ENCODE measurements around the gene CSGALNACT2.
"Not testable (repeated sequence)": the region's sequence is repeated elsewhere in the genome, so short reads cannot be mapped to it uniquely, and the experiment has no call there.

CSGALNACT2 gene

DNA sequence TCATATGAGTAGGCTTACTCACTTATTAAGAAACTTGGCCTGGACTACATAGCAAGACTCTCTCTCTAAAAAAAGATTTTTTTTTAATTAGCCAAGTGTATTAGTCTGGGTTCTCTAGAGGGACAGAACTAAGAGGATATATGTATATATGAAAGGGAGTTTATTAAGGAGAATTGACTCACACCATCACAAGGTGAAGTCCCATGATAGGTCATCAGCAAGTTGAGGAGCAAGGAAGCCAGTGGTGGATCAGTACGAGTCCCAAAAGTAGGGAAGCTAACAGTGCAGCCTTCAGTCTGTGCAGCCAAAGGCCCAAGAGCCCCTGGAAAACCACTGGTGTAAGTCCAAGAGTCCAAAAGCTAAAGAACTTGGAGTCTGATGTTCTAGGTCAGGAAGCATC, 7.7 kb downstream of the CSGALNACT2 start:
- not testable (repeated sequence) for DNase-seq

DNA sequence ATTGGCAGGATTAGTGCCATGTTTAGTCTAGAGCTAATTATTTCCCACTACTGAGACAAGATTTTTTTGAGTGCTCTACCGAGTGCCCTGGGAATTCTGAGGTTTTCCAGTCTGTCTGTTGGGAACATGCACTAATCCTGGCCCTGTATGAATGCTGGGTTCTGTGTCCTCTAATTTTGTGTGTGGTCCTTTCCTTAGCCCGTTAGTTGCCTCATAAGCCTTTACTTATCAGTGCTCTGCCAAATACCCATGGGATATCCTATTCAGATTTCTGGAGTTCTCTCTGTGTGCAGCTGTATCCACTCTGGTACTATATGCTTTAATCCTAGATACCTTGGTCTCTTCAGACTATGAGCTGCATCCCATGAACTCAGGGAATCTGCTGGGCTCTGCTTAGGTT, 13.1 kb downstream of the CSGALNACT2 start:
- no peak for DNase-seq

DNA sequence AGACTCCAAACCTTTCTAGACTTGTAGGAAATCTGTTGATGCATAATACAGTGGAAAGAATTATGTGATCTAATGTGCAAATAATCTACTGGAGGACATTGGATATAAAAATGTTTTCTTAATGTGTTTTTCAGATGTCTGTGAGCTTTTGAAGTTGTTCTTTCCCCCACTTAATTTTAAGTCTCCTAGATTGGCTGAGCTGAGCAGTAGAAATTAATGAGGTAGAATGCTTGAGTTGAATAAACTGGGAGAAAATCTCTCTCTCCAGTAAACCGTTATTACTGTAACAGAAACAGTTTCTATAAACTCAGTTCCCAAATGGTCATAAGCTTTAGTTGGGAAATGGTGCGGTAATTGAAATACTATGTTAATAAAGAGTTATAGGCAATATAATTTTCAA, 15.7 kb downstream of the CSGALNACT2 start:
- DNase-seq: no peak

DNA sequence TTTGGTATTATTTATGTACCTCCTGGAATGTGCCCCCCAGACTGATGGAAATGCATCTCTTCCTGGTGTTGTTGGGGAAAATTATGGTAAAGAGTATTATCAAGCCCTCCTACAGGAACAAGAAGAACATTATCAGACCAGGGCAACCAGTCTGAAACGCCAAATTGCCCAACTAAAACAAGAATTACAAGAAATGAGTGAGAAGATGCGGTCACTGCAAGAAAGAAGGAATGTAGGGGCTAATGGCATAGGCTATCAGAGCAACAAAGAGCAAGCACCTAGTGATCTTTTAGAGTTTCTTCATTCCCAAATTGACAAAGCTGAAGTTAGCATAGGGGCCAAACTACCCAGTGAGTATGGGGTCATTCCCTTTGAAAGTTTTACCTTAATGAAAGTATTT, 17.0 kb downstream of the CSGALNACT2 start:
- DNase-seq: no peak

DNA sequence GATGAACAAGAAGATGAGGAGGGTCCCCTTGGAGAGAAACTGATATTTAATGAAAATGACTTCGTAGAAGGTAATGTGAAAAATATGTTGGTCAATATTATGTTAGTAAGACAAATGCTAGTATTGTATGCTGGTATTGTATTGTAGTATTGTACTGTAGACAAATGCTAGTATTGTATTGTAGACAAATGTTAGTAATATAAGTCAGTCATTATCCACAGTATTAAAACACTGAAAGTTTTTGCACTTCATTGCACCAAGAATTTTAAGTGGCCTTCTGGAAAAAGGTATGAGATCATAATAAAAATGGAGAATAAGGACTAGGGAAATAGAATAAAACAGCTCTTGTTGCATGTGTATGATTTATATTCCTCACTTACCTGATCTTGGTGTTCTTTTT, 17.5 kb downstream of the CSGALNACT2 start:
- no peak for DNase-seq

DNA sequence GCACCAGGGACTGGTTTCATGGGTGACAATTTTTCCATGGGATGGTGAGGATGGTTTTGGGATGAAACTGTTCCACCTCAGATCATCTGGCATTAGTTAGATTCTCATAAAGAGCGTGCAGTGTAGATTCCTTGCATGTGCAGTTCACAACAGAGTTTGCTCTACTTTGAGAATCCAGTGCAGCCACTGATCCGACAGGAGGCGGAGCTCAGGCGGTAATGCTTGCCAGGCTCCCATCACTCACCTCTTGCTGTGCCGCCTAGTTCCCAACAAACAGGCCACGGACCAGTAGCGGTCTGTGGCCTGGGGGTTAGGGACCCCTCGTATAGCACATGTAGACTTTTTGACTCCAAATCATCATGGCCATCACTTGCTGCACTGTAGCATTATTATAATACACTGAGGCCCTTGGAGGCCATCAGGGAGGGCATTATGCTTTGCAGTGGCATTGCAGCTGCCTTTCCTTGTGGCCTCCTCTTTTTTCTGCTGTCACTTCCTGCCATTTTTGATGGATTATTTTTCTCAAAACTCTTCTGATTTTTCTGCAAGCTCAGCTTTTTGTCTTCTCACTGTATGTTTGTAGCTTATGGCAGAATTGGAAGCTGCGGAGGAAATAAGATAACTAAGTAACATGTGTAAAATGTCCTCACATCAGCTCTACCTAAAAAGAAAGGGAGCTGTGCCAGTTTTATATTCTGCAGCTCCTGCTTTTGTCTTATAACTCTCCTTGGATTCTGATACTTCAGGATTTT, 18.5 kb downstream of the CSGALNACT2 start:
- DNase-seq: no peak

DNA sequence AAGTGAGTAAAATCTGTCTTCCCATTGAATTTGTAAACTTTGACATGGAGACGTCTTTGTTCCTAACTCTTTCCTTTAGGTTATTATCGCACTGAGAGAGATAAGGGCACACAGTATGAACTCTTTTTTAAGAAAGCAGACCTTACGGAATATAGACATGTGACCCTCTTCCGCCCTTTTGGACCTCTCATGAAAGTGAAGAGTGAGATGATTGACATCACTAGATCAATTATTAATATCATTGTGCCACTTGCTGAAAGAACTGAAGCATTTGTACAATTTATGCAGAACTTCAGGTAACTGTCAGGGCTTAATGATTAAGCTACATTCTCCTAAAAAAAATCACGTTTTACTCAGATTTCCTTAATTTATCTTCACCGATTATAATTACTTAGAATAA, 20.4 kb downstream of the CSGALNACT2 start:
- DNase-seq: no peak

DNA sequence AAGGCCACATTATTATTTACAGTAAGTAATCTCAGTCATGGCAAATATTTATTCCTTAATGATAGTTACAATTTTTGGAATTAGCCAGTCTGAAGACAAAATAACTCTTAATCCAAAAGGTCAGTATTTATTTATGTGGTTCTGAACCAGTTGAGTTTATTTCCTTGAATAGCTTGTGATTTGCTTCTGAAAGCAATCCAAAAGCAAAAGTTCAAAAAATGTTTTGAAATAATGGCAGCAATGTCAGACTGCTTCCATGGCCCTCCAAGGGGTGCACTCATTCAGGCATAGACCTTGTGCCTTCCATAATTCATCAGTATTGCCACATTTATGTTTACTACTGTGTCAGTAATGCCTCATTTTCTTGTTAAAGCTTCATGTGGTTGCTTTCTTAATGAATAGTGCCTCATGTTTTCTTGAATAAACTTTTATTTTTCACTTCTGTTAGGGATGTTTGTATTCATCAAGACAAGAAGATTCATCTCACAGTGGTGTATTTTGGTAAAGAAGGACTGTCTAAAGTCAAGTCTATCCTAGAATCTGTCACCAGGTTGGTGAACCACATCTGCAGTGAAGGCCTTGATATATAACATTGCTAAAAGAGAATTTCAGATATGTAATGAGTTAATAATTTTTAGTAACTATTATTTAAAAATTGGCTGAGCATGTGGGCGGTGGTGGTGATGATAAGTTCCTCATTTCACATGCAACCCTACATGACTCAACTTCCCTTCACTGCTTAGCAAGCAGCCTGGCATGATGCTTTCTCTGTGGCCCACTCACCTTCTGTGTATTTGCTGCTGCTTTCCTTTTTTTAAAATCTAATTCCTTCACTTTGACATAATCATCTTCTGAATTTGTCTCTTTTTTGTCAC, 22.0 kb downstream of the CSGALNACT2 start:
- no peak for DNase-seq

DNA sequence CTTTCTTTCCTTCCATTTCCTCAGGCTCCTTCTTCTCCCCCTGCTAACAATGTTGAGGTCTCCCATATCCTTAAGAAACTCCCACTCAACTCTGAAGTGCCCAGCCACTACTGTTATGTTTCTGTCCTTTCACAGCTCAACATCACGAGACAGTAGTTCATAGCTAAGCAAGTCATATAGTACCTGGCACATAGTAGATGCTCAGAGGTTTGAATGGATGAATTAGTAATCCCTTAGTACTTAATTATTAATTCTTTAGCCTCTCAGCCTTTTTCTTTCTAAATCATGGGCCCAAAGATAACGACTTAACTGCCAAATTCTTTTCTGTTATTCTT, 22.6 kb downstream of the CSGALNACT2 start:
- DNase-seq: no peak

DNA sequence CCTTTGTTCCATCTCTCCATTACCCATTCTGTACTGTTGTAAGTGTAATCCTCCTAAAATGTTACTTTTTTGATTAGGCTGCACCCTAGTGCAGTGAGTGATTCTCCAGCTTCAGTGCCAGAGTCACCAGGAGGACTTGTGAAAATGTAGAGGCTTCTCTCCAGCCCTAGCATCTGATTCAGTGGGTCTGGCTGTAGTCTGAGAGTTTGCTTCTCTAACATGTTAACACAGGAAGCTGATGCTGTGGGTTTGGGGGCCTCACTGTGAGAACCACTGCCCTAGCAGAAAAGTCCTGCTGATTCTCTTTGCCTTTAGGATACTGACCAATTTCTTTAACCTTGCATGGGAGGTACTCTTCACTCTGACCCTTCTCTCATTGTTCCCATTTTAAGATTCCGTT, 24.4 kb downstream of the CSGALNACT2 start:
- DNase-seq: no peak

DNA sequence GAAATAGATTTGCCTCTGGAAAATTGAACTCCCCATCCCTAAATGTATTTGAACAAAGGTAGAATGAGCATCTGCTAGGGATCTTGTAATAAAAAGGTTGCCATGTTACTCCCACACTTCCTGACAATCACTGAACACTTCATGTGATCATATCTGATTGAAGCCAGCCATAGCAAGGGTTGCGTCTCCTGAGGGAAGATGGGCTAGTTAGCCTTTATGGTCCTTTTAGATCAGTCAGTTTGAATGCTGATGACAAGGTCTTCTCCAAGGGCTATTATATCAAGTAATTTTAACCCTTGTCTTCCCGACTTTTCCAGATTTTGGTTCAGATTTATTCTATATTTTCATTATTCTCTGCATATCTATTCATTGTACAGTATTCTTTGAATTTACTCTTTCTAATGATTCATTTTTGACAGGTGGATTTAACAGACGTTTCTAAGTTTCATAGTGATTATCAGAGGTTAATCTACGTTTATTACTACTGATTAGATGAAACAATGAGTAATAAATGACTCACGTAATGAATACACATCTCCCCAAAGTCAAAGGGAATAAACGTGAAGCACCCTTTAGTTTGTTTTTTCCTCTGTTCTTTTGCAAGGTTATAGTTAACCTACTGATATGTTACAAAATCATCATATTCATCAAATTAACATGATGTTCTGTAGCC, 28.1 kb downstream of the CSGALNACT2 start:
- DNase-seq: no peak

DNA sequence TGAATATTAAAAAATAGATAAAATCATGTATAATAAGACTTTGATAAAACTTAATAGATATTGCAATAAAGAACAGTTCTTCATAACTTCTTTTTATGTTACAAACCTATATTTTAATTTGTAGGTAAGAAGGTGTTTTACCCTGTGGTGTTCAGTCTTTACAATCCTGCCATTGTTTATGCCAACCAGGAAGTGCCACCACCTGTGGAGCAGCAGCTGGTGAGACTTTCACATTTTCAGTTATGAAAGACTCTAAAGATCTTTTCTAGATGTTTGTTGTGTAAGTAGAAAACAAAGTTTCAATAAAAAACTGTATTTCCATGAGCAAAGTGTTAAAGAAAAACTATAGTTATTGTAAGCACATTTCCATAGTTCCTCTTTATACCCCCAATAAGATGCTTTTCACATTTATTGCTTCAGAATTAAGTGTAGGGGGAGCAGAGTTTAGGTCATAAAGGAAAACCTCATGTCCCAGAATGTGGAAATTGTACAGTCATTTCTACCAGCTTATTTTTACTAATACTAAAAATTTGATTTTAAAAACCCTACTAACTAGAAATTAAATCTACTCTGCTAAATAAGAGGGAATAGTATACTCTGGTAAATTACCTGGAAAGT, 28.7 kb downstream of the CSGALNACT2 start:
- no peak for DNase-seq

DNA sequence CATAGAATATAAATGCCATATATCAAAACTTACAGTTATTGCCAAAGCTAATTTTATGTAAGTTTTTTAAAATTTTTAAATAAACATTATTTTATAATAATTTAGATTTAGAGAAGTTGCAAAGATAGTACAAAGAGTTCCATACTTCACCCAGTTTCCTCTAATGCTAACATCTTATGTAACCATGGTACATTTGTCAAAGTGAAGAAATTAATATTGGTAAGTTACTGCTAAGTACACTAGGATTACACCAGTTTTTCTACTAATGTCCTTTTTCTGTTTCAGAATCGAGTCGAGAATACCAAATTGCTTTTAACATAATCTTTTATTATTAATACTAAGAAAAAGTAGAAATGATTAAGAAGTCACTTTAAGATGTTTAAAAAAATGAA, 29.2 kb downstream of the CSGALNACT2 start:
- no peak for DNase-seq

DNA sequence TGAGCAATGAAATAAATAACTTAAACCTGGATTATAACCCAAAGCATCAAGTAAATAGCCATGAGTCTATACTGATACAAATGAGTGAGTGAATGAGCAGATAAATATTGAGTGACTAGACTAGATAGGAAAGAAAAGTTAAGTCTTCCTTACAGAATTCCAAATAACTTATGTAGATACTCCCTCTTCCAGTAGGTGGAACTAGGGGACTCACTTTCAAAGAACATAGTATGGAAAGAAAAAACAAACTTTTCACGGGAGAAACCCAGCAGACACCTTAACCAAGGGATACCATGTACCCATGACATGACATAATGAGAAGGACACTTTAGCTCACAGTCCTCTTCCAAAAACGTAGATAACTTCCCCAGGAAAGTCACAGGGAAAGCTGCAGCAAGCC, 32.2 kb downstream of the CSGALNACT2 start:
- DNase-seq: no peak

DNA sequence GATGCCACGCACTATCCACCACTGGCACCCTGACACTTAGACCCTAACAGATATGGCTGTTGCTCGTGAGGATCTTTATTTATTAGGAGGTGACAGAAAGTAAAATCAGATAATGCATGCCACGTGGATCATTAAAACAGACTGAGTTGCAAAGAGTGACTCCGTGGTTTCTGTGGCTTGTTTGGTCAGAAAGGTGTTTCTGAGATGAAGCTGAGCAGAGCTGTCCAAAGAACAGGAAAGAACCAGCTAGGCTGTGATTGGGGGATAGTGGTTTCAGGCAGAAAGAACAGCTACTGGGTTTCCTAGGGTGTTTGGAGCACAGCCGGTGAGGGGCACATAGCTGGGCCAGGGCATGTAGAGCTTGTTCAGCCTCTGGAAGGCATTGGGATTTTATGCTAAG, 34.4 kb downstream of the CSGALNACT2 start:
- no peak for DNase-seq

DNA sequence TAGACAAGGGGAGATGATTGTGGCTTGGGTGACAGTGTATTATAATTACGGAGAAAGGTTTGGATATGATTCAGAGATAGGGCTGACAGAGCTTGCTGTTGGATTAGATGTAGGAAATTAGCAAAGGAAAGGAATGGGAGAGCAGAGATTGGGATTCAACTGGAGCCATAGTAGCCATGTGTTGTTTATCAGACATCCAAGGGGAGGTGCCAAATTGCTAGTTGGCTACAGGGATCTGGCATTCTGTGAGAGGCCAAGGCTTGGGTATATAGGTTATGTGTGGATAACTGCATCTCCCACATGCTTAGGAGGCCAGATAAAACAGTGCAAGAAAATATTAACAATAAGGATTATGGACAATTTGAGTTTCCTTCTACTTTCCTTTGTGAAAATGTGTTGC, 34.9 kb downstream of the CSGALNACT2 start:
- DNase-seq: no peak

DNA sequence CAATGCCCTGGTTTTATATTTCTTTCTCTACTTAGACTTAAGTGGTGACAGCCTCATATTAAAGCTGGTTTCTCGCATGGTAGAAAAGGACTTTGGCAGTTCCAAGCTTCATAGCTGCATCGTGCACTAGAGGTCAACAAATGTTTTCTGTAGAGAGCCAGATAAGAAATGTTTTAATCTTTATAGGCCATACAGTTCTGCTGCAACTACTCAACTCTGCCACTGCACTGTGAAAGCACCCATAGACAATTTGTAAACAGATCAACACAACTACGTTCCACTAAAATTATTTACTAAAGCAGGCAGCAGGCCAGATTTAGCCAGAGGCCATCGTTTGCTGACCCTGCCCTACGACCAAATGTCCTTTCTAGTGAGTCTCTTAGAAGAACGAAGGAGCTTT, 36.7 kb downstream of the CSGALNACT2 start:
- no peak for DNase-seq

DNA sequence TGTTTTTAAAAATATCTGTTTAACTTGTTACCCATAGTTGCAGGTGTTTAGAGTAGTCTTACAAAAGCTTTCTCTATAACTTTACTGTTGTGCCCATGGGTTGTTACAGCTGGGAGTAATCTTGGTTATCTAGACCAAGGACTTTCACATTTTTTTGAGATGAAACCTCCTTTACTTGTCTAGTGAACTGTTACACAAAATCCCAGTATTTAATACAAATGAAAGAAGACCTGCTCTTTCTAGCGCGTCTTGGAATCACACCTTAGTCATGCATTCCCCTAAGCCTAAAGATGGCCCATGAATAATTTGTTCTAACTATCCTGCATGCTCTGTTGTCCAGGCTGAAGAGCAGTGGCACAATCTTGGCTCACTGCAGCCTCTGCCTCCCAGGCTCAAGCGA, 38.0 kb downstream of the CSGALNACT2 start:
- no peak for DNase-seq

DNA sequence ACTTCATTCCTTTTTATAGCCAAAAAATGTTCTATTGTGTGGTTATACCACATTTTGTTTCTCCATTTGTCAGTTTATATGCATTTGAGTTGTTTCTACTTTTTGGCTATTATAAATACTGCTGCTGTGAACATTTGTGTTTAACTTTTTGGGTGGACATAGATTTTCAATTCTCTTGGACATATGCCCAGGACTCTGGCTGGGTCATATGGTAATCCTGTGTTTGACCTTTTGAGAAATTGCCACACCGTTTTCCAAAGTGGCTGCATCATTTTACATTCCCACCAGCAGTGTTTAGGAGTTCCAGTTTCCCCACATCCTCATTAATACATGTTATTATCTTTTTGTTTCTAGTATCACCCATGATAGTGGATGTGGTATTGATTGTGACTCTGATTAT, 39.4 kb downstream of the CSGALNACT2 start:
- no peak for DNase-seq

DNA sequence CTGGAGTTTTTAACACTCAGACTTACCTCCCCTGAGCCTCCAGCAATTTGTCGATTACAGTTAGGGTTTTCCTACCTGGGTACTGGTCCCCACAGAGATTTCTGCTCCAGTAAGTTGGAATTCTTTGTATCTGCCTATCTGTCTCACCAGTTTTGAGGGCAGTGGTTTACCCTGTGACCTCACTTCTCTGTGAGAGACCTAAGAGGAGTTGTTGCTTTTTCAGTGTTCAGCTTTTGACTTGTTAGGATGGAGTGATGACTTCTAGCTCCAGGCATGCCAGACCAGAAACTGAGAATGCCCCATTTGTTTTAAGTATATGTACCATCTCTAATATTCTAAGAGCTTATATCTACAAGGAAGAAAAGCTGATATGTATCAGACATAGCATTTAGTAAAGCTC, 42.9 kb downstream of the CSGALNACT2 start:
- no peak for DNase-seq

DNA sequence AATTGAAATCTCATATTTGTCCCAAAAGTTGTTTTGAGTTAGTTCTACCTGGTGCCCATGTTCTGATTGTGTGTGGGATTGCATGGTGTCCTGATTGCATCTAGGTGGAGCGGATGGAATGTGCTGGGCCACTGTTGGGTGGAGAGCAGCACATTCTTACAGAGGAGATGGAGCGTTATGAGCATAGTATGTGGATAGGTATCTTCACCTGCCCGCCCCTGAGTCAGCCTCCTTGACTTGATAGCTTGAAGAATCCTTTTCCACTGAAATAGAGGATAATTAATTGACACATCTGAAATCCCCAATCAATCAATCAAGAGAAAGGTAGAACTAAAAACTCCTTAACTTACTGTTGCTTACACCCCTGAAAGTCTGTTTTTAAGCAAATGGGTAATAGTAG, 45.5 kb downstream of the CSGALNACT2 start:
- DNase-seq: not testable (repeated sequence)

DNA sequence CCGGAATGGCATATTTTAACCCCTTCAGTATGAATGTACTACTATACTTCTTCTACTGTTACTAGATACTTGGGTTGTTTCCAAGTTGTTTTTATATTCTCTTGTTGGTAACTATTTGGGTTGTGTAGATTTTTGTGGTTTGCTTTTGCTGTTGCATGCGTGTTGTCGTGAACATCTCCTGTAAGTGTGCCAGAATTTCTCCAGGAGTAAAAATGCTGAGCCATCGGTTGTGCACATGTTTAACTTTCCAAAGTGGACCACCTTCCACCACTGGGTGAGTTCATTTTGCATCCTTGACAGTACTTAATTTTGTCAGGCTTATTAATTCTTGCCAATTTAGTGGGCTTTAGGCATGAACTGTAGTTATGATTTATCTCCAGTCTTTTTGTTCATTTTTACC, 47.9 kb downstream of the CSGALNACT2 start:
- no peak for DNase-seq

DNA sequence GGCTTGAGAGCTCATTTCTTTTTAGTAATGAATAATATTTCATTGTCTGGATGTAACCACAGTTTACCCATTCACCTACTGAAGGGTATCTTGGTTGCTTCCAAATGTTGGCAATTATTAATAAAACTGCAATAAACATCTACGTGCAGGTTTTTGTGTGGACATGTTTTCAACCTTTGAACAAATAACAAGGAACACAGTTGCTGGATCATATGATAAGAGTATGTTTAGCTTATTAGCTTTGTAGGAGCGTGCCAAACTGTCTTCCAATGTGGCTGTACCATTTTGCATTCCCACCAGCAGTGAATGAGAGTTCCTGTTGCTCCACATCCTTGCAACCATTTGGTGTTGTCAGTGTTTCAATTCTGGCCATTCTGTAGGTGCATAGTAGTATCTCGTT, 49.0 kb downstream of the CSGALNACT2 start:
- DNase-seq: no peak

DNA sequence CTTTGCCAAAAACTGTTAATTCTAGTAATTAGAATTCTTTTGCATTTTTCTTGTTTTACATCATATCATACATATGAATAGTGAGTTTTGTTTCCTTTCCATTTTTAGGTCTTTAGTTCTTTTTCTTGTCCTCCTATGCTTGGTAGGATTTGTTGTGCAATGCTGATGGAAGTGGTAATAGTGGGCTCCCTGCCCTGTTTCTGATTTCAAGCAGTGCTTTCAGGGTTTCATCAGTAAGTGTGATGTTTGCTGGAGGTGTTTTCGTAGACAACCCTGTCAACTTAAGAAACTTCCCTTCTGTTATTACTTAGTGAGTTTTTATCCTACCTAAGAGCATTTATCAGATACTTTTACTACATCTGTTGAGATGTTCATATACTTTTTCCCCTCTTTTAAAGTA, 50.5 kb downstream of the CSGALNACT2 start:
- DNase-seq: no peak
